NCI-H446 treated with DMSO at 0.1 percent for 48 hours (cell line): Measurements from ENCODE around the gene LRGUK.
"Not testable (repeated sequence)": the region's sequence is repeated elsewhere in the genome, so short reads cannot be mapped to it uniquely, and the experiment has no call there.

Source experiments
- DNase-seq: peaks from one replicate; lab custom pipeline; 2025; lab: John Stamatoyannopoulos, UW

LRGUK gene

GRCh38 chr7:134187893-134188292, 60.8 kb downstream of the LRGUK start:
- DNase-seq: no peak

GRCh38 chr7:134188311-134188710, 61.2 kb downstream of the LRGUK start:
- DNase-seq: no peak

- no peak for DNase-seq
Observed at GRCh38 chr7:134189559-134189958, 62.4 kb downstream of the LRGUK start.

GRCh38 chr7:134191876-134192275, 64.7 kb downstream of the LRGUK start:
- DNase-seq: no peak

GRCh38 chr7:134193240-134193639, 66.1 kb downstream of the LRGUK start:
- DNase-seq: no peak

- no peak for DNase-seq
Observed at GRCh38 chr7:134195252-134195651, 68.1 kb downstream of the LRGUK start.

- DNase-seq: no peak
Observed at GRCh38 chr7:134196439-134196838, 69.3 kb downstream of the LRGUK start.

- DNase-seq: no peak
Observed at GRCh38 chr7:134197345-134197744, 70.2 kb downstream of the LRGUK start.

- DNase-seq: no peak
Observed at GRCh38 chr7:134200970-134201369, 73.8 kb downstream of the LRGUK start.

GRCh38 chr7:134201569-134202261, 74.6 kb downstream of the LRGUK start:
- no peak for DNase-seq

GRCh38 chr7:134203186-134203889, 76.2 kb downstream of the LRGUK start:
- no peak for DNase-seq

GRCh38 chr7:134209322-134210015, 82.3 kb downstream of the LRGUK start:
- no peak for DNase-seq

- no peak for DNase-seq
Observed at GRCh38 chr7:134210227-134210626, 83.1 kb downstream of the LRGUK start.

- DNase-seq: no peak
Observed at GRCh38 chr7:134210976-134211663, 84.0 kb downstream of the LRGUK start.

- DNase-seq: no peak
Observed at GRCh38 chr7:134211817-134212216, 84.7 kb downstream of the LRGUK start.

GRCh38 chr7:134212576-134213546, 85.7 kb downstream of the LRGUK start:
- DNase-seq: no peak

GRCh38 chr7:134220236-134220635, 93.1 kb downstream of the LRGUK start:
- DNase-seq: no peak

GRCh38 chr7:134231296-134231695, 104.2 kb downstream of the LRGUK start:
- DNase-seq: not testable (repeated sequence)

GRCh38 chr7:134234216-134234615, 107.1 kb downstream of the LRGUK start:
- no peak for DNase-seq

GRCh38 chr7:134245253-134245652, 118.1 kb downstream of the LRGUK start:
- no peak for DNase-seq

GRCh38 chr7:134246347-134246746, 119.2 kb downstream of the LRGUK start:
- DNase-seq: no peak
